ENCODE results near the gene GARIN5B. TPM values are rescaled to one million over a fixed set of nuclear protein-coding genes. Genes with fewer than 3 reads are reported as not detected.
"Not testable (repeated sequence)": the region's sequence is repeated elsewhere in the genome, so short reads cannot be mapped to it uniquely, and the experiment has no call there.

GARIN5B gene
- total RNA-seq, result 0.07 TPM in 1 of 2 replicates, not detected in the other

DNA sequence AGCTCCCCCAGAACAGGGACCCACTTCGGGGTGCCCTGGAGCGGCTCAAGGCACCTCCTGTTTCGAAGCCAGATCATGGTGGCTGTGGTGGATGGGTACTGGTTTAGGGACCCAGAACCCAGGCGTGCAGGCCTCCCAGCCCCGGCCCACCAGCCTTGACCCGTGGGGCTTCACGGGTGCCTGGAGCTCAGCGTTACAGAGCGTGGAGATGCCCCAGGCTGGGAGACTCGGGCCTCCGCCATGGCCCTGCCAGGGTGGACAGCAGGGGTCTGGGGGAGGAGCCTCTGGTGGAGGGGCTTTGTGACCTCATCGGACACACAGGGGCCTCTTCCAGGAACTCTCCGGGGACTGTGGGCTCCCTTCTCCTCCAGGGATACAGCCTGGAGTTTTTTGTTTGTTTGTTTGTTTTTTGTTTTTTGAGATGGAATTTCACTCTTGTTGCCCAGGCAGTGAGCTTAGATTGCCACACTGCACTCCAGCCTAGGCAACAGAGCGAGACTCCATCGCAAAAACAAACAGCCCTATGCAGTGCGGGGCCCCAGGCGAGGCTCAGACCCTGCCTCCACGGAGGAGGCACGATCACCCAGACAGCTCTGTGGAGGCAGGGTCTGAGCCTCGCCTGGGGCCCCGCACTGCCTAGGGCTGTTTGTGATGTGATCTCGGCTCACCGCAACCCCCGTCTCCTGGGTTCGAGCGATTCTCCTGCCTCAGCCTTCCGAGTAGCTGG, at the start of gene GARIN5B:
TSS of gene GARIN5B (minus strand) at position 271 of the 727 bp plus-strand sequence. CDS start at position 77, 194 bp downstream.
- H3K4me3 ChIP-seq (ENCODE audit: low read depth, low read length), result no peak within 1 kb of the TSS
- H3K27me3 ChIP-seq (ENCODE audit: control insufficient read depth, insufficient read depth, low read length), result no peaks in the 10 kb centered on the region
- no peaks in the 10 kb centered on the region for H3K36me3 ChIP-seq (ENCODE audit: control insufficient read depth, insufficient read depth, low read length)
- no peak for DNase-seq (ENCODE audit: low read depth)
- TF ChIP-seq, protein P1, sequence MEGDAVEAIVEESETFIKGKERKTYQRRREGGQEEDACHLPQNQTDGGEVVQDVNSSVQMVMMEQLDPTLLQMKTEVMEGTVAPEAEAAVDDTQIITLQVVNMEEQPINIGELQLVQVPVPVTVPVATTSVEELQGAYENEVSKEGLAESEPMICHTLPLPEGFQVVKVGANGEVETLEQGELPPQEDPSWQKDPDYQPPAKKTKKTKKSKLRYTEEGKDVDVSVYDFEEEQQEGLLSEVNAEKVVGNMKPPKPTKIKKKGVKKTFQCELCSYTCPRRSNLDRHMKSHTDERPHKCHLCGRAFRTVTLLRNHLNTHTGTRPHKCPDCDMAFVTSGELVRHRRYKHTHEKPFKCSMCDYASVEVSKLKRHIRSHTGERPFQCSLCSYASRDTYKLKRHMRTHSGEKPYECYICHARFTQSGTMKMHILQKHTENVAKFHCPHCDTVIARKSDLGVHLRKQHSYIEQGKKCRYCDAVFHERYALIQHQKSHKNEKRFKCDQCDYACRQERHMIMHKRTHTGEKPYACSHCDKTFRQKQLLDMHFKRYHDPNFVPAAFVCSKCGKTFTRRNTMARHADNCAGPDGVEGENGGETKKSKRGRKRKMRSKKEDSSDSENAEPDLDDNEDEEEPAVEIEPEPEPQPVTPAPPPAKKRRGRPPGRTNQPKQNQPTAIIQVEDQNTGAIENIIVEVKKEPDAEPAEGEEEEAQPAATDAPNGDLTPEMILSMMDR (IDR thresholded peaks at IDR 0.05; ENCODE audit: insufficient read depth, low read length, poor library complexity, severe bottlenecking), result no peak

DNA sequence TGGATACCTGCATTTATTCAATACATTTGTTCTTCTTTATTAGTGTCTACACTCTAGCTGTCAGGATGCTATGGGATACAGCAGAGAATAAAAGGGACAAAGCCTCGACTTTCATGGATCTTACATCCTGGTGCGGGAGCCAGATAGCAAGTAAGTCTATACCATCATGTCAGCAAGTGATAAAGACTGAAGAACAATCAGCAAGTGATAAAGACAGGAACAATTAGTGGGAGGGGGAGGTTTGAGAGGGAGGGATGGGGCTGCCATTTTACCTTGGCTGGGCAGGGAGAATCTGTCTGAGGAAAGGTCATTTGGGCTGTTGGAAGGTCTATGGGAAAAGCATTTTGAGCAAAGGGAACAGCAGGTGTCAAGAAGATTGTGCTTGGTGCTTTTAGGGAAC, 47.1 kb upstream of the GARIN5B start:
- H3K36me3 ChIP-seq (ENCODE audit: control insufficient read depth, insufficient read depth, low read length), result no peaks in the 10 kb centered on the region
- TF ChIP-seq, protein P1 (IDR thresholded peaks at IDR 0.05; ENCODE audit: insufficient read depth, low read length, poor library complexity, severe bottlenecking), result no peak
- DNase-seq (ENCODE audit: low read depth), result no peak
- no peaks in the 10 kb centered on the region for H3K27me3 ChIP-seq (ENCODE audit: control insufficient read depth, insufficient read depth, low read length)
- no peak overlapping the region for H3K4me3 ChIP-seq (ENCODE audit: low read depth, low read length)

DNA sequence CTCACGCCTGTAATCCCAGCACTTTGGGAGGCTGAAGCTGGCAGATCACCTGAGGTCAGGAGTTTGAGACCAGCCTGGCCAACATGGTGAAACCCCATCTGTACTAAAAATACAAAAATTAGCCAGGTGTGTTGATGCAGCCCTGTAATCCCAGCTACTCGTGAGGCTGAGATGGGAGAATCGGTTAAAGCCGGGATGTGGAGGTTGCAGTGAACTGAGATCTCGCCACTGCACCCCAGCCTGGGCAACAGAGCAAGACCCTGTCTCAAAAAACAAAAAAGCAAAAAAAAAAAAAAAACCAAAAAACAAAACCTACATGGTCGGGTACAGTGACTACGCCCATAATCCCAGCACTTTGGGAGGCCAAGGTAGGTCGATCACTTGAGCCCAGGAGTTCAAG, 46.1 kb upstream of the GARIN5B start:
- H3K36me3 ChIP-seq (ENCODE audit: control insufficient read depth, insufficient read depth, low read length); H3K27me3 ChIP-seq (ENCODE audit: control insufficient read depth, insufficient read depth, low read length); DNase-seq (ENCODE audit: low read depth); H3K4me3 ChIP-seq (ENCODE audit: low read depth, low read length): not testable (repeated sequence)

DNA sequence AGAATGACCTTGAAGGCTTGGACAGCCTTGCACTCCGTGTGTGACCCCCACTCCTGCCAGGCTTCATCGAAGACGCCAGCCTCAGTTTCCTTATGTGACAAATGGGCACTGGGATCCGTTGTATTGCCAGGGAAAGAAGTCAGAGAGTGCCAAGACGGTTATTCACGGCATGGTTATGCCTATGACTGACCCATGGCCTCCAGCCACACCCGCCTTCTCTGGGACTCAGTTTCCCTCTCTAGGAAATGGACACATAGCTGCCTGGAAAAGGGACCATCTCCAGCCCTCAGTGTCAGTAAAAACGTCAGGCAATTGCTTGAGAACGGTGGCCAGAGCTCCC, 45.4 kb upstream of the GARIN5B start:
- H3K27me3 ChIP-seq (ENCODE audit: control insufficient read depth, insufficient read depth, low read length), result no peaks in the 10 kb centered on the region
- no peaks in the 10 kb centered on the region for H3K36me3 ChIP-seq (ENCODE audit: control insufficient read depth, insufficient read depth, low read length)
- TF ChIP-seq, protein P1 (IDR thresholded peaks at IDR 0.05; ENCODE audit: insufficient read depth, low read length, poor library complexity, severe bottlenecking), result no peak
- peak overlapping the region; percentile 31 for H3K4me3 ChIP-seq (ENCODE audit: low read depth, low read length)
- no peak for DNase-seq (ENCODE audit: low read depth)

DNA sequence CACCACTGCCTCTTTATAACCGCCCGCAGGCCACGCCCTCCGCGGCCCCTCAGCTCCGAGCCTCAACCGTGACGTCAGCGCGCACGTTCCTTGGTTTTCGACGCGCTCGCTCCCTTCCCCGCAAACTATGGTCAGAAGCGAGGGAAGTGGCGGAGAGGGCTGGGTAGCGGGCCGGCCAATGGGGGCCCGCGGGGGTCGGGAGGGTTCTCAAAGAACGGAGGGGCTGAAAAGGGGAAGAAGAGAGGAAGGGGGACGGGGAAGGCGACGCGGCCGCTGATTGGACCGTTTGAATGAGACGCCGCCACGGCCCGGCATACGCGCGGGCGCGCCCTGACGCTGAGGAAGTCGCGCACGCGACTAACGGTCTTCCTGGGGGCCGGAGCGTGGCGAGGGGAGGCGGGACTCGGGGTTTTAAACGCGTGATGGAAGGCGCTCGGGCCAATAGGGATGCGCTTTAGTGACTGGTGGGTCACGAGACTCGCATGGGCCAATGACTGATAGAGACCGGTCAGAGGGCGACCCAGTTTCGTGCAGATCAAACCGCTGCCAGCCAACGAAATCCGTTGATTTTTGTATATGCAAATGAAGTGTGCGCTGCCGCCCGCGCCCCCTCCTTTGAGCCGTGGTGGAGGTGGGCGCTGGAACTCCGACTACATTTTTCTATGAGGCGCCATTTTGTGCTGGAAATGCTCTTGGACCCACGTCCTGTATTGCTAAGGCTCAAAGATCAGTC, 44.9 kb upstream of the GARIN5B start:
- peak; percentile 95 for DNase-seq (ENCODE audit: low read depth)
- TF ChIP-seq, protein P1 (IDR thresholded peaks at IDR 0.05; ENCODE audit: insufficient read depth, low read length, poor library complexity, severe bottlenecking), result no peak
- no peaks in the 10 kb centered on the region for H3K27me3 ChIP-seq (ENCODE audit: control insufficient read depth, insufficient read depth, low read length)
- peak overlapping the region; percentile 92 for H3K4me3 ChIP-seq (ENCODE audit: low read depth, low read length)
- H3K36me3 ChIP-seq (ENCODE audit: control insufficient read depth, insufficient read depth, low read length), result peaks cover 1% of the 10 kb centered on the region

DNA sequence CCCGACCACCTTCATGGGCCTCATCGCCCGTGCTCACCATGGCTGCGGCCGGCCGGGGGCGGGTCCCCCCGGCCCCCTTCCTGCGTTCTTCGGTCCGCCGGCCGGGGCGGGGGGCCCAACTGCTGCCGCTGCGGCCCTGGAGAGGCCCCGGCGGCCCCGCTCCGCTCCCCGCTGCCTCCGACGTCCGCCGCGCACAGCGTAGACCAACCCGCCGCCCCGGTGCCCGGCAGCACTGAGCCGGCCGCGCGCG, 44.4 kb upstream of the GARIN5B start, which contains the start of gene UBE2S:
TSS of gene UBE2S (minus strand) at position 239 of the 250 bp plus-strand sequence. CDS start at position 40, 199 bp downstream.
- DNase-seq (ENCODE audit: low read depth); H3K27me3 ChIP-seq (ENCODE audit: control insufficient read depth, insufficient read depth, low read length); H3K36me3 ChIP-seq (ENCODE audit: control insufficient read depth, insufficient read depth, low read length): not testable (repeated sequence)
- peak within 1 kb of the TSS; percentile 92 for H3K4me3 ChIP-seq (ENCODE audit: low read depth, low read length)
